SIG-M5 (cell line): ENCODE data around the gene JDP2.
"Not testable (repeated sequence)": the region's sequence is repeated elsewhere in the genome, so short reads cannot be mapped to it uniquely, and the experiment has no call there.

ENCODE experiments used
- DNase-seq: peaks from one replicate; lab custom pipeline; 2025; lab: John Stamatoyannopoulos, UW

Gene JDP2

DNA sequence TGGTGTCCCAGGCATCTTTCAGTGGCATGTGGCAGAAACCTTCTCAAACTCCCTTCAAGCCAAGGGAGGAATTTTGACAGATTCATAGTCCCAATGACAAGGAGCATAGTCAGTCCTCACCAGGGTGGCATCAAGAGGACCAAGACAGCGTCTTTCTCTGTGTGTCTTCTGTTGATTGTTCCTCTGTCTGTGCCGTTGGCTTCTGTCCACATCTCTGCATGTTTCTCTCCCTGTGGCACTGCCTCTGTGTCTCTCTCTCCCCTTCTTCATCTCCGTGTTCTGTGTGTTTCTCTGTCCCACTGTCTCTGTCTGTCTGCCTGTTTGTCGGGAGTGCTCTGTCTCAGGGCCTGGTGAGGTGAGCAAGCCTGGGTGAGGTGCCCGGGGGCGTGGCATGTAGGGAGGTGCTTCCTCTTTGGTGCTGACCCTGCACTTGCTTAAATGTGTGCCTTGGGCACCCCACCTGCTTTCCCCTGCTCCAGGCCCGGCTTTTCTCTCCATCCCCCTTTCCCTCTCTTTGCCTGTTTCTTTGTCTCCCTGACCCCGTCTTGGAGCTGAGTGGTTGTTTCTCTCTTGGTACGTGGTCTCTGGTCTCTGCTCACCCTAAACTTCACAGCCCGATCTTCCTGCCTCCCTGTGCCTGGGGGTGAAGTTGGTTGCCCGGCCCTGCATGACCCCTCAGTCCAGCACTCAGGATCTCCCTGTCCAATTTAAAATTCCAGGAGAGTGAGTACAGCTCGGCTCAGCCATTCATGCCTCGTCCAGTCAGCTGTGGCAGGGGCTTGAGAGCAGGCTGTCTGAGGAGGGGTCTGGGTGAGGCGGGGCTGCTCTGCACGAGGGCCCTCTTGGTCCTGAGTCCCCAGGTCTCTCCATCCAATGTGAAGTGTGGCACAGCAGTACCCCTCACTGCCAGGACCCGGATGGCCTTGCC, 28.5 kb downstream of the JDP2 start:
- no peak for DNase-seq

DNA sequence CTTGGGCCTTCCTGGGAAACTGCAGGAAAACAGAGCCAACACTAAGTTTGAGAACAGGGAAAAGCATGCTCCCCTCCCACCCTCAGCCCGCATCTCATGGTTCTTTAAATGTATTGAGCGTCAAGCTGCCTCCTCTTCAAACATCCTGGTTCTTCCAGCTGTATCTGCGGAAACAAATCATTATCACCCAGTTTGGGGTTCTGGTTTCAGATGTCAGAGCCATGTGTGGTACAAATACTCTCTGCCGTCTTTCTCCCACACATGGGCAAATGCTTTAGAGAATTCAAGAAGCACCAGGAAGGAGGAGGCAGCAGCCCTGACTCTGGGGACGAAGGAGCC, 29.1 kb downstream of the JDP2 start:
- no peak for DNase-seq

- no peak for DNase-seq
Observed at GRCh38 chr14:75457648-75458165, 29.9 kb downstream of the JDP2 start.

DNA sequence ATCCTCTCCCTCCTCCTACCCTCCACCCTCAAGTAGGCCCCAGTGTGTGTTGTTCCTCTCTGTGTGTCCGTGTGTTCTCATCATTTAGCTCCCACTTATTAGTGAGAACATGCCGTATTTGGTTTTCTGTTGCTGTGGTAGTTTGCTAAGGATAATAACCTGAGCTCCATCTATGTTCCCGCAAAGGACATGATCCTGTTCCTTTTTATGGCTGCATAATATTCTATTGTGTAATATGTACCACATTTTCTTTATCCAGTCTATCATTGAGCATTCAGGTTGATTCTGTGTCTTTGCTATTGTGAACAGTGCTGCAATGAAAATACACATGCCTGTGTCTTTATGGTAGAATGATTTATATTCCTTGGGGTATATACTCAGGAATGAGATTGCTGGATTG, 30.5 kb downstream of the JDP2 start:
- DNase-seq: no peak

- DNase-seq: no peak
Observed at GRCh38 chr14:75459099-75459741, 31.4 kb downstream of the JDP2 start.

- no peak for DNase-seq
Observed at GRCh38 chr14:75459791-75460190, 32.0 kb downstream of the JDP2 start.

DNA sequence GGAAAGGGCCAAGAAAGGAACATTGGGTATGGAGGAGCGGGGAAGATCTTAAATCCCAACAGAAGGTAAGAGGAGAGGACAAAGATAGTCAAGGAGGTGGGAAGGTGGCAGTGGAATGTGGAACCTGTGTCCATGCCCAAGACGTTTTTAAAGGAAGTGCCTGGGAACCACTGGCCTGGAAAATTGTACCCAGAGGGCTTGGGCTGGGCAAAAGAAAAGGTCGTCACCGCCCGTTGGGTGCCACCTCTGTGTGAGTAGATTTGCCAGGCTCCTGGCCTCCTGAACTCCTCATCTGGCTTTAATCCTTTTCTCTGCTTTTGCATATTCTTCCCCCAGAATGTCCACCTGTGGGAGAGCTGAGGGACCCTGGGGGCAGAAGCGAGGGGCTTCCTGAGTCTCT, 32.6 kb downstream of the JDP2 start:
- no peak for DNase-seq

- no peak for DNase-seq
Observed at GRCh38 chr14:75461303-75461702, 33.5 kb downstream of the JDP2 start.

DNA sequence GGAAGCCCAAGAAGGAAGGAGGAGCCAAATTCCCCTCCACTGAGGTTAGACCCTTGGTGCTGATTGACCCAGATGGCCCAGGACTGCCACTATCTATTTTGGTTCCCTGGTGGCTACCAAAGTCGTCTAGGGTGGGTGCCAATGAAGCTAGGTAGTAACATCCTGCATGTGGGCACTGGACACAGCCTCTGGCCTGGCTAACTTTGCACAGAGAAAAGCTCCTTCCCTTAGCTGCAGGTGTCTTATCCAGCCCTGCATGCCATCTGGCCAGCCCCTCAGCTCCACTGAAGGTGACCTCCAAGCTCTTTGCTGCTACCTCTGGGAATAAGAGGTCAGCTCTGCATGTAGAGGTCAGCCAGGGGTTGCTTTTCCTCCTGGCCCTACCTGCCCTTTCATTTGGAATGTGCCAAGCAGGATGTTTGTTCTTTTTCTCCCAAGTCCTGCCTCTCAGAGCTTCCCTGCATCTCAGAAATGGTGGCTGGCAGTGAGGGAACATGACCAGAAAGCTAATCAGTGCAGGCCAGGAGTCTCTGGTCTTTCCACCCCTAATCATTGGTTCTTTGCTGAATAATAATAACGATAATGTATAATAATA, 34.0 kb downstream of the JDP2 start:
- no peak for DNase-seq

- DNase-seq: no peak
Observed at GRCh38 chr14:75464626-75465025, 36.8 kb downstream of the JDP2 start.

- DNase-seq: no peak
Observed at GRCh38 chr14:75467763-75468162, 39.9 kb downstream of the JDP2 start.

DNA sequence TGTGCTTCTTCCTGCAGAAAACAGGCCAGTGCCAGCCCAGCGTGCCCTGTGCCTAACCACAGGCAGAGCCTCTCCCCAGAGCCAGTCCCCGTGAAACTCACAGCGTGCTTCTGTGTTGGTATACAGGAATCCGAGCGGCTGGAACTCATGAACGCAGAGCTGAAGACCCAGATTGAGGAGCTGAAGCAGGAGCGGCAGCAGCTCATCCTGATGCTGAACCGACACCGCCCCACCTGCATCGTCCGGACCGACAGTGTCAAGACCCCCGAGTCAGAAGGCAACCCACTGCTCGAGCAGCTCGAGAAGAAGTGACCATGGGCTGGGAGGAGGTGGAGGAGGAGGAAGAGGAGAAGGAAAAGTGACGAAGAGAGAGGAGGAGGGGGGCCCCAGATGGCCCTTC, 41.3 kb downstream of the JDP2 start:
- no peak for DNase-seq

DNA sequence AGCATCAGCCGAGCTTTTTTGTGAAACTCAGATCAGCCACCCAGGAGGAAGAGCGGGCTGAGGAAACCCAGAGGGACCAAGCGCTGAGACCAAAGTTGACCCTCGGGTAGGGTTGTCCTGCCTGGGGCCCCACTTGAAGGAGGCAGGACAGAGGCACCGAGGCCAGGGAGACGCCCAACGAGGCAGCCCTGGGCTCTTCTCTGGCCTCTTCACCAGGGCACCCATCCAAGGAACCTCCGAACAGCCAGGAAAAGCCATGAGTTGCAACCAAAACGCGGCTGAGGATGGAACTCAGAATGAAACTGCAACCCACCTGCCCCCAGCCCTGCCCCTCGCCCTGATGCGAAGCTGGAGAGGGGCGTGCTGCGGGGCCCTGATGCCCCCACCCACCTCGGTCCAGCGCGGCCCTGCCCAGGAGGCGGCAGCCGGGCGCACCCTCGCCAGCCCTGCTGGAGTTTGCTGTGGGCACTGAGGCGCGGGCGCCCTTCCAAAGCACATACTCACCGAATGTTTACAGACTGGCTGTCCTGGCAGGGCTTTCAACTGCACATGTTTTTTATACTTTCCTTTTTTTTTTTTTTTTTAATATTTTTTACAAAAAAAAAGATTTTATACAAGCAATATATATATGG, 41.9 kb downstream of the JDP2 start:
- DNase-seq: no peak

DNA sequence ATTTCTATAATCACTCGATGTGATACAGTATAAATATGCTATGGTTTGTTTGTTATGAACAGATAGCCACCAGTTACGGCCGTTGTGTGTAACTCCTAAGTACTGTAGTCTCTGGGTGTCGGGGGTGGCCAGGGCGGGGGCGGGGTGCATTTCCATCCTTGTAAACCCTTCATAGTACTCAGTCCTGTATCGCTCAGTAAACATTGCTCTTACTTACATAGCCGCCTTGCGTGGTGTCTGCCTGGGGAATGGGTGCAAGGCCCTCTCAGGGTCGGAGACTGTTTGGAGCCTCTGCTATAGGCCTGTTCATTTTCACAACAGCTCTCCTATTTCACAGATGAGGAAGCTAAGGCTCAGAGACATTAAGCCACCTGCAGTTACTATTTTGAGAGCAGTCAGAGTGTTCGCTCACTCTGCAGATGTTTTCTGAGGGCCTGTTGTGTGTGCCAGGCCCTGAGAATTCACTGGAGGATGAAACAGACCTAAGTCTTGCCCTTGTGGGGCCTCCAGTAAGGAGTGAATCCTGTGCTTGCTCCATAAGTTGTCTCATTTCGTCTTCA, 42.5 kb downstream of the JDP2 start:
- DNase-seq: no peak

DNA sequence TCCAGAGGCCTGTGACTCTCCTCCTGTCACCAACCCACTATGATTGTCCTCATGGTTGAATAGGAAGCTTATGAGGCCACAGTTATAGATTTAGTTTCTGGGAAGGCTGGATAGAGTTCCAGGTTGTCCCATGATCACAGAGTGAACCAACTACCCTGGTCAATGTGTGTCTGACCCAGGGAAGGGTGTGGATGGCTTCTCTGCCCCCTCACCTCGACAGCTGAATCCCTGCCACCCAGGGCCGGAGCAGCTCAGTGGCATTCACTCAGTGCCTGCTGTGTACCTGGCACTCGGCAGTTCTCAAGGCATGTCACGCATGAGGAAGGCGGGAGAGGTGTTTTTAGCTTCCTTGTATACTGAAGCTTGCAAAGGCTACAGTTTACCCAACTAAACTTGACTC, 43.2 kb downstream of the JDP2 start:
- DNase-seq: no peak

DNA sequence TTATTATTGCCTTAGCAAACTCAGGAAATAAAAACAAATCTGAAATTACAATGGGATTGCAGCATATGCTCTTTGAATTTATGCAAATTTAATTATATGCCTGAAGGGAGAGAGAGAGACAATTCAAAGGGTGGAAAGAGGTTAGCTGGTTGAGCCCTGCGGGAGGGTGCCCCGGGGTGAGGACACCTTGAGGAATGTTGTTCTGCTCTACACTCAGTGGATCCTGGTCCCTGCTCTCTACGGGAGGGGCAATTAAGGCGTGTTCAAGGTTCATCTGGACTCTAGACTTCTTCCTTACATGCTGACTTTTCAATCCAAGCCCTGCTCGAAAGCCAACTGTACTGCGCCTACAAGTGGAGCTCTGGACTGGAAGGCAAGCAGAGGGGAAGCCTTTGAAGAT, 46.3 kb downstream of the JDP2 start:
- DNase-seq: not testable (repeated sequence)

GRCh38 chr14:75476274-75476995, 48.6 kb downstream of the JDP2 start:
- DNase-seq: no peak

- no peak for DNase-seq
Observed at GRCh38 chr14:75477881-75478280, 50.1 kb downstream of the JDP2 start.

- DNase-seq: no peak
Observed at GRCh38 chr14:75479770-75480600, 52.2 kb downstream of the JDP2 start.

DNA sequence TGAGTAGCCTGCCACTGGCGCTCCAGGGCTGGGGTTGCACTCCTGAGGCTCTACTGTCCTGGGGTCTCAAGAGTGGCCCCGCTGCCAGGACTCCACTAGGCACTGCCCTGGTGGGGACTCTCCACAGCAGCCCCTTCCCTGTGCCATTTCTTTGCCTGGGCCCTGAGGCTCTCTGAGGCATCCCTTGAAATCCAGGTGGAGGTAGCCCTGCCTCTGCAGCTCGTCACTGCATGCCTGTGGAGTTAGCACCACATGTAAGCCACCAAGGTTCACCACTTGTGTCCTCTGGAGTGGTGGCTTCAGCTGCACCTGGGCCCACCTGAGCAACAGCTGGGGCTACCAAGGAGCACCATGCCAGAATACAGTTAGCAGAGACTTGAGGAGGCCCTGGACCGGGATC, 54.5 kb downstream of the JDP2 start:
- no peak for DNase-seq
